Ramos (cell line): ENCODE measurements around the gene INTS12.

ENCODE experiments used
- in situ Hi-C: fragments of 300-500 bp; cut with MboI; formaldehyde crosslinking; loops from one replicate; pipeline ENCODE4 v1.14.3; 2022; ENCODE audit warnings: low sequenced_read_pairs; ENCODE audit not compliant: unreplicated experiment

Gene INTS12

DNA sequence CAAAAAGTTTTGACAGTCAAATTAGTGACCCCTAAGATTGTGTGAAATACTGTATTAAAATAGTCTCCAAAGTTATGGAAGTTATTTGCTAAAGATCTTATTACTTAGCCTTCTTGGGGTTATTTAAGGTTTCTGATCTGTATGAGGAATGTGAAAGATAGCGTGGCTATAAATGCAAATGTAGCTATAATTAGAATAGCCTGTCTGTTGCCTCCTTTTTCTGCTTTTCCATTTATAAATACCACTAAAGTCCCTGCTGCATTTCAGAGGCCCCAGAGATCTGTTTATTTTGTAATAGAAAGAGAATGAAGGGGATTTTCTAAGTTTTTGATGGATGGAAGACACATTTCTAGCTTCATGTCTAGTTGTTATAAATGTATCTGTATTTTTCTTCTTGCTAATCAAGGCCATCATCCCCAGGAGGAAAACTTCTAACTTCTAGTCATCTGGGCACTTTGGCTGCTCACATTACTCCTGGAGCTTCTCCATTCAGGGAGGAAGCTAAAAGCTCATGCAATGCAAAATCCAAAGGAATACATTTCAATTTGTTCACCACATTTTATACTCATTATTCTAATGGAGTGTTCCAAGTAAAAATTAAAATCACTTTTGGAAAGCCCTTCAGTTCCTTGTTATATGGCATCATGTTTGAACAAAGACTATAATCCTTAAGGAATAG, 73.9 kb downstream of the INTS12 start:
- in situ Hi-C loops, result no loop called here

DNA sequence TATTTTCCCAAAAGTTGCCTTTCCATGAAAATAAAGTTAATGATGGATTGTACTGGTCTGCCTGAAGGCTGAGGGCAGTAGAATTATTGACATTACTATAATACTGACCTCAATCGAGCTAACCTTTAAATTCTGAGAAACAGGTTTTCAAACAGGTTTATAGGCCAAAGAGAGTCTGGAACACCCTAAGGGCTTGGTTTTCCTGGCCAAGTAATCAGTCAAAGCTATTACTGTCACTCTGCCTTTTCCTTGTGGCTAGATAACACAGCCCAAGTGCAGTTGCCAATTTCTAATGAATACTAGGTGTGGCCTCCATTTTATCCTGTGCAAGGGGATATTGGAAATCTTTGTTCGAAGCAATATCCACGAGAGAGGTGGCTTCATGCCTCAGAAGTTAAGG, 75.2 kb downstream of the INTS12 start:
- in situ Hi-C loops, result no loop called here
